Skeletal muscle tissue (tissue), 4 donors: ENCODE results near the gene ICE1. TPM values are rescaled to one million over a fixed set of nuclear protein-coding genes. Genes with fewer than 3 reads are reported as not detected.
A peak's percentile ranks its signal among the peaks of the same experiment; 100 is the strongest.
"Not testable (repeated sequence)": the region's sequence is repeated elsewhere in the genome, so short reads cannot be mapped to it uniquely, and the experiment has no call there.

Experiments used
- H3K27ac ChIP-seq: one replicate; pipeline ENCODE4 v1.7.0; 2013; ENCODE audit warnings: mild to moderate bottlenecking, low read depth, low read length, inconsistent platforms
- H3K27me3 ChIP-seq, 3 donors: one replicate each; pipeline ENCODE4 v1.7.0; 2013; ENCODE audit warnings: low read length in 3 of 3; ENCODE audit not compliant: control insufficient read depth in 3 of 3, insufficient read depth in 3 of 3
- H3K36me3 ChIP-seq, 3 donors: one replicate each; pipeline ENCODE4 v1.7.0; 2013; ENCODE audit warnings: low read length in 3 of 3; ENCODE audit not compliant: control insufficient read depth in 3 of 3, insufficient read depth in 3 of 3
- H3K4me1 ChIP-seq, 3 donors: one replicate each; pipeline ENCODE4 v1.7.0; 2013; ENCODE audit warnings: low read length in 3 of 3, mild to moderate bottlenecking in 3 of 3; ENCODE audit not compliant: control insufficient read depth in 3 of 3, insufficient read depth in 3 of 3
- H3K4me3 ChIP-seq, 3 donors: one replicate each; pipeline ENCODE4 v1.7.0; 2013; ENCODE audit warnings: low read length in 3 of 3
- H3K9ac ChIP-seq, 3 donors: one replicate each; pipeline ENCODE4 v1.7.0; 2013; ENCODE audit warnings: low read length in 3 of 3, mild to moderate bottlenecking in 3 of 3, moderate library complexity in 2 of 3, low read depth in 1 of 3
- H3K9me3 ChIP-seq, 3 donors: one replicate each; pipeline ENCODE4 v1.7.0; 2013; ENCODE audit warnings: low read length in 3 of 3; ENCODE audit not compliant: control insufficient read depth in 3 of 3
- total RNA-seq: library from RNA; depleted of rRNA; stranded (reverse); fragments of >200 nt; gene quantifications from one replicate; pipeline ENCODE4 v1.2.3, GENCODE V29; 2014
- donor health status: Osteomylitis.

ICE1 gene
- total RNA-seq, 1 donor from 2014 or later: 23.0 TPM

GRCh38 chr5:5481633-5482032 is 59.2 kb downstream of the ICE1 start:
- Histone ChIP-seq H3K36me3 (peaks cover under 1 to 6% (median 2%) of the 10 kb centered on the region in 3 donors), H3K27ac (peak overlapping the region; percentile 32)

GRCh38 chr5:5483350-5483749 is 60.9 kb downstream of the ICE1 start:
- Histone ChIP-seq H3K27ac (peak overlapping the region; percentile 14), H3K4me3 (no peak overlapping the region), H3K4me1 (peaks cover 6 to 15% (median 15%) of the 10 kb centered on the region in 3 donors), H3K9me3 (no peaks in the 10 kb centered on the region), H3K27me3 (no peaks in the 10 kb centered on the region), H3K36me3 (peaks cover 0 to 12% (median 3%) of the 10 kb centered on the region in 3 donors), H3K9ac (no peak overlapping the region)

More at GRCh38 chr5:5481633-5482032, 59.2 kb downstream of the ICE1 start:
- H3K9ac ChIP-seq: no peak overlapping the region
- peaks cover 6 to 15% (median 15%) of the 10 kb centered on the region in 3 donors for H3K4me1 ChIP-seq
- no peaks in the 10 kb centered on the region for H3K27me3 ChIP-seq
- no peak overlapping the region for H3K4me3 ChIP-seq
- no peaks in the 10 kb centered on the region for H3K9me3 ChIP-seq

- peaks cover 0 to 12% (median 3%) of the 10 kb centered on the region in 3 donors for H3K36me3 ChIP-seq
- H3K9ac ChIP-seq: no peak overlapping the region
- no peak overlapping the region for H3K27ac ChIP-seq
- no peak overlapping the region for H3K4me3 ChIP-seq
- H3K9me3 ChIP-seq: no peaks in the 10 kb centered on the region
- no peaks in the 10 kb centered on the region for H3K27me3 ChIP-seq
- peaks cover 6 to 15% (median 15%) of the 10 kb centered on the region in 3 donors for H3K4me1 ChIP-seq
These were observed 61.6 kb downstream of the ICE1 start for GRCh38 chr5:5483880-5484598.

- peaks cover 3 to 17% (median 5%) of the 10 kb centered on the region in 3 donors for H3K36me3 ChIP-seq
- peaks cover 6 to 23% (median 21%) of the 10 kb centered on the region in 3 donors for H3K4me1 ChIP-seq
- no peaks in the 10 kb centered on the region for H3K9me3 ChIP-seq
- H3K27ac ChIP-seq: no peak overlapping the region
- no peaks in the 10 kb centered on the region for H3K27me3 ChIP-seq
- H3K9ac ChIP-seq: no peak overlapping the region
- H3K4me3 ChIP-seq: no peak overlapping the region
These were observed 63.6 kb downstream of the ICE1 start for GRCh38 chr5:5486122-5486521.

- H3K36me3 ChIP-seq: peaks cover 3 to 17% (median 5%) of the 10 kb centered on the region in 3 donors
- peaks cover 2 to 22% (median 22%) of the 10 kb centered on the region in 3 donors for H3K4me1 ChIP-seq
- H3K9me3 ChIP-seq: no peaks in the 10 kb centered on the region
- H3K27me3 ChIP-seq: no peaks in the 10 kb centered on the region
- H3K9ac ChIP-seq: no peak overlapping the region
- H3K4me3 ChIP-seq: no peak overlapping the region
- H3K27ac ChIP-seq: no peak overlapping the region
These were observed 65.3 kb downstream of the ICE1 start for GRCh38 chr5:5487585-5488360.

- Histone ChIP-seq H3K27ac (no peak overlapping the region), H3K4me3 (no peak overlapping the region), H3K9ac (no peak overlapping the region), H3K4me1 (peaks cover 10 to 30% (median 29%) of the 10 kb centered on the region in 3 donors), H3K9me3 (no peaks in the 10 kb centered on the region), H3K36me3 (peaks cover 3 to 15% (median 5%) of the 10 kb centered on the region in 3 donors), H3K27me3 (no peaks in the 10 kb centered on the region)
These were observed 68.4 kb downstream of the ICE1 start for GRCh38 chr5:5490774-5491347.

GRCh38 chr5:5492087-5492933 is 69.8 kb downstream of the ICE1 start:
- peaks cover 0 to 9% (median 5%) of the 10 kb centered on the region in 3 donors for H3K36me3 ChIP-seq
- no peak overlapping the region for H3K9ac ChIP-seq
- H3K27me3 ChIP-seq: no peaks in the 10 kb centered on the region
- peaks cover 14 to 37% (median 35%) of the 10 kb centered on the region in 3 donors for H3K4me1 ChIP-seq
- H3K4me3 ChIP-seq: no peak overlapping the region
- no peaks in the 10 kb centered on the region for H3K9me3 ChIP-seq
- H3K27ac ChIP-seq: no peak overlapping the region

GRCh38 chr5:5492934-5493271 is 70.4 kb downstream of the ICE1 start:
- peaks cover 14 to 37% (median 35%) of the 10 kb centered on the region in 3 donors for H3K4me1 ChIP-seq
- H3K9ac ChIP-seq, H3K36me3 ChIP-seq, H3K27ac ChIP-seq, H3K4me3 ChIP-seq, H3K9me3 ChIP-seq, H3K27me3 ChIP-seq: not testable (repeated sequence)
